Nucleus accumbens (tissue), 56 donors: ENCODE measurements around the gene NOL7.

ENCODE experiments used
- DNase-seq, 56 donors: peaks; one replicate each; lab custom pipeline; 2025; lab: John Stamatoyannopoulos, UW

Gene NOL7

DNA sequence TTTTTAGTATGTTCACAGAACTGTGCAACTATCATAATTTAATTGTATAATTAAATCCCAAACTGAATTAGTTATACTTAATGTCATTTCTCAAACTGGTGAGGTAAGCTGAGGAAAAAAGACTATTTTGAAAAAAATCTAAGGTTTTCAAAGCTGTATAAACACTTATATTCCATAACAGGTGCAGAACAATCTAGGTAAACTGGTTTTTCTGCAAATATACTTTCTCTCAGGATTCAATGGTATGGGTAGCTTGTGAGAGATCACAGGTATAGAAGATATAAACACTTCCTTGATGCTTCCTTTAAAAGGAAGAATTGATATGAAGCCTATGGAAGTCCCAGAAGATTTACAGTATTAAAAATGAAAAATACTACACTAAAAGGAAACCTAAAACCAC lies 33.7 kb downstream of the NOL7 start:
- no peak for DNase-seq

DNA sequence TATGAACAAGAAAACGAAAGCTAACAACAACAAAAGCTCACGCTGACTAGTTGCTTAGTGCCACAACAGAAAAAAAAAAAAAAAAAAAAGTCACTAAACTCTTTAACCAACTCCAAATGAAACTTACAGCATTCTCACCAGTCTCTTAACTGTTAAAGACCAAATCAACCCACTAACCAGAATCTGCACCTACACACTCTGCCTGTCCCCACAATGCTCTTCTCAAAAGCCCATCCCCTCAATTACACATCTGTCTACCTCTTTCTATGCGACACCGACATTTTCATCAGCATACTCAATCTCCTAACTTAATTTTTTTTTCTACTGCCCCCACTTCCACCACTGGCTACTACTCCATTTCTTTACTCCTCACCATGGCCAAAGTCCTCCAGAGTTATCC lies 34.3 kb downstream of the NOL7 start:
- no peak for DNase-seq

DNA sequence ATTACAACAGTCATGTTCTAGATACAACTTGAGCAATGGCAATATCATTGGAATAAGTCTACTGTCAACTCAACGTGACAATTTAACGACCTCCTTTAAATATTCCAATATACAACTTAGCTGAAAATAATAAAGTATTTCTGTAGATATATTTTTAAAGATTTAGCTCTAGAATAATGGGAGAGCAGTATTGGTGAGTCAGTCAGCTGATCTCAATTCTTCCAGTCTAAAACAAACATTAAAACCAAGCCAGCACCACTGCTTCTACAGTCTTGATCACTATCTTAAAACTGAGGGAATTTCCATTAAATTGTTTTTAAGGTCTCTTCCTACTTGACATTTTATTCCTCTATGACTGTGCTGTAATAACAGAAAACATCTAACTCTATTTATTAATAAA lies 38.2 kb downstream of the NOL7 start:
- DNase-seq, result no peak

DNA sequence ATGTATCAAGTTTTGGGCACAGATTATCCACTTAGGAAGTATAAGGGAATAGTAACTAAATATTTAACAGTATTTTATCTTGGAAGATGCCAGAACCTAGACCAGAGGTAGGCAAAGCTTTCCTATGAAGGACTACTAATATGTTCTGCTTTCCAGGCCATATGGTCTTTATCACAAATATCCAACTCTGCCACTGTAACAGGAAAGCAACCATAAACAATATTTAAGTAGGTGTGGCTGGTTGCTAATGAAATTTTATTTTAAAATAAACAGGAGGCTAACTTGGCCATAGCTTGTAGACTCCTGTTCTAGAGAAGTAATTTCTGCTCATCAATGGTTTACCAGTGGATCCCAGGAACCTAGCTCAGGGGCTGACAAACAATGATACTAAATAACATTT lies 39.4 kb downstream of the NOL7 start:
- no peak for DNase-seq

DNA sequence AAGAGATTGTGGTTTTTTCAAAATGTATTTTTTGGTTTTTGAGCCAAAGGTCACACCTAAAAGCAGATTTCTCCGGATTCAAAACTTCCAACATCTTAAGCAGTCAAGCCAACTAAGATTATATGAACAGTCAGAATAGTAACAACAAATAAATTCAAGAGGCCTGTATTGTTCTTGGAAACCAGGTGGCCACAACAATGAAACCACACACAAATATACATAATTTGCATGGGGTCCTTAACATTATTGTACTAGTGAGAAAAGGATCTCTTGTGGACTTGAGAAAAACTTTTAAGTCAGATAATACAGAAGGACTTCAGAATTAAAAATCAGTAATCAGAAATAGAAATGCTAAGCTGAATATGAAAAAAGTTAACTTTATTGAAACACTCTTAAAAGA lies 40.6 kb downstream of the NOL7 start:
- no peak for DNase-seq

DNA sequence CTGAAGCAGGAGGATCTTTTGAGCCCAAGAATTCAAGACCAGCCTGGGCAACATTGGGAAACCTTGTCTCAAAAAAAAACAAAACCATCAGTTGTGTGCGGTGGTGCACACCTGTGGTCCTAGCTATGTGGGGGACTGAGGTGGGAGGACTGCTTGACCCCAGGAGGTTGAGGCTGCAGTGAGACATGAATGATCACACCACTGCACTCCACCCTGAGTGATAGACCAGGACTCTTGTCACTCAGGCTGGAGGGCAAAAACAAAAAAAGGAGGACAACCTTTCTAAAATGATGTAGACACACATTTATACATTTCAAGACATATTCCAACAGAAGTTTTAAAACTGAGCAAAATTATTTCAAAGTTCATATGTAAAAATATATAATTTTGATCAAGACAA lies 45.1 kb downstream of the NOL7 start:
- DNase-seq, result no peak

DNA sequence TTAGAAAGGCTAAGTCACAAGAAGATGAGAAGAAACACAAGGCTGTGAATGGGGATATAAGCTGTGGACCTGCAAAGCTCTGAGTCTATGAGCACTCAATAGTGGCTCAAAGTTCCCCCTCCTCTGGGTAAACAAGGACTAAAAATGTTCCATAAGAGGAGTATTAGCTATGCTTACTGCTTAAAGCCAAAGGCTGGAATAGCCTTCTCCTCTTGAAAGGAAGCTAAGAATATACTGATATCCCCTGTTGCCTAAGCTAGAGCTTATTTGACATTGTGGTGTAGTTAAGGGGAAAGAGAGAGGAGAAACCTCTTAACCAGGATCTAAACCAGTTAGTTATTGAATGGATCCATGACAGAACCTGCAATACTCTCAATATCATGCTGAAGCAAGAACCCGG lies 45.8 kb downstream of the NOL7 start:
- no peak for DNase-seq

DNA sequence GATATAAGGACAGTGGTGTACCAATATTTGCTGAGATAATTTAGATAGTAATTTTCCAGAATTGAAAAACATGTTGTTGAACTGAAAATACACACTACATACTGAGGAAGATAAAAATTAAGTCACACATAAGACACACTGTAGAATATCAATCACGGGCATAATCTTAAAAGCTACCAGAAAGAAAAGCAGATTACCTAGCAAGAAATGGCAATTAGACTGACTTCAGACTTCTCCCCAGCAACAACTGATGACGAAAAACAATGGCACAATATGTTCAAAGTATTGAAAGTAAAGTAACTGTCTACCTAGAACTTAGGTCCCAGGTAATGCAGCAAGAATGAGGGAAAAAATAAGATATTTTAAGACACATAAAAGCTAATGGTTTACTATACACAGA lies 46.5 kb downstream of the NOL7 start:
- DNase-seq, result no peak

DNA sequence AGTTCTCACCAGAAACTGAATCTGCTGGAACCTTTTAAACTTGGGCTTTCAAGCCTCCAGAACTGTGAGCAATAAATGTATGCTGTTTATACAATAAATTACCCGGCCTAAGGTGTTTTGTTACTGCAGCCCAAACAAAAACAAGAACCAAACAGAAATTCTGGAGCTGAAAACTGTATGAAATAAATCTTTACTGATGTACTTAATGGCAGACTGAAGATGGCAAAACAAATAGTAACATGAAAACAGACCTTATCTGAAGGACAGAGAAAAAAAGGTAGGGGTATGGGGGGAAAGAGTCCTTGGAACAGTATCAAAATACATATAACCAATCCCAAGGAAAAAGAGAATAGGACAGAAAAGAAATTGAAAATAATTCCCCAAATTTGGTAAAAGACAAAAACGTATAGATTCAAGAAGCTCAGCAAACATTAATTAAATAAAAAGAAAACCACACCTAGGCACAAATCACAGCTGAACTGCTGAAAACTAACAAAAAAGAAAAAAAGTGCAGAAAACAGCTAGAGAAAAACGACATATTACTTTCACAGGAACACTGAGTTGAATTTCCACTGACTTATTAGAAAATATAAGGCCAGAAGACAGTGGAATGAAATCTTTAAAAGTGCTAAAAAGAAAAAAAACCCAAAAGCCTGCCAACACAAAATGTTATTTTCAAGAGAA lies 47.7 kb downstream of the NOL7 start:
- no peak for DNase-seq

DNA sequence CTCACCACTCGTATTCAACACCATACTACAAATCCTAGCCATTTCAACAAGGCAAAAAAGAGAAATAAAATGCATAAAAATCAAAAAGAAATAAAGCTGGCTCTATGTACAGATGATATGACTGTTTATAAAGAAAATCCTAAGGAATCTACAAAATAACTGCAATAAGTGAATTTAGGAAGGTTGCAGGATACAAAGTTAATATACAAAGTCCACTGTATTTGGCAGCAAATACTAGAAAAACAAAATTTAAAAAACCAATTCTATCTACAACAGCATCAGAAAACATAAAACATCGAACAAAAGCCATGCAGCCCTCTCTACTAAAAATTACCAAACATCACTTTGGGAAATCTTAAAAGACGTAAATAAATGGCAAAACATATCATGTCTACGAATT lies 48.9 kb downstream of the NOL7 start:
- DNase-seq, result no peak

DNA sequence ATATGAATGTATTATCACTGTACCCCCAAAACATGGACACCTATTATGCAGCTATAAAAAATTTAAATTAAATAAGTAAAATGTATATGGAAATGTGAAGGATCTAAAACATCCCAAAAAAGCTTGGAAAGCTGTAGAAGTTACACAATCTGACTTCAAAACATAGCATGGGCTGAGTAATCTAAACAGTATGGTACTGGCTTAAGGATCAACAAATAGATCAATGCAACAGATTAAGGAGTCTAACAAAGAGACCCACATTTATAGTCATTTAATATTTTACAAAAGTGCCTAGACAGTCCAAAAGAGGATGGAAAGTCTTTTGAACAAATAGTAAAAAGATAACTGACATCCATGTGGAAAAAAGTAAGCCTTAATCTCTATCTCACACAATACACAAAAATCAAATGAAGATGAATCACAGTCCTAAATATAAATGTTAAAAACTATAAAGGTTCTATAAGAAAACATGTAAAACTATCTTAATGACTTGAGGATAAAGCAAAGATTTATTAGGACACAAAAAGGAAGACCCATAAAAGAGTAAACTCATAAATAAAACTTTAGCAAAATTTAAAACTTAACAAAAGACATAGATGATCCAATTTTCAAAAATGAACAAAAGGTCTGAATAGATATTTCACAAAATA lies 49.7 kb downstream of the NOL7 start:
- DNase-seq, result no peak

DNA sequence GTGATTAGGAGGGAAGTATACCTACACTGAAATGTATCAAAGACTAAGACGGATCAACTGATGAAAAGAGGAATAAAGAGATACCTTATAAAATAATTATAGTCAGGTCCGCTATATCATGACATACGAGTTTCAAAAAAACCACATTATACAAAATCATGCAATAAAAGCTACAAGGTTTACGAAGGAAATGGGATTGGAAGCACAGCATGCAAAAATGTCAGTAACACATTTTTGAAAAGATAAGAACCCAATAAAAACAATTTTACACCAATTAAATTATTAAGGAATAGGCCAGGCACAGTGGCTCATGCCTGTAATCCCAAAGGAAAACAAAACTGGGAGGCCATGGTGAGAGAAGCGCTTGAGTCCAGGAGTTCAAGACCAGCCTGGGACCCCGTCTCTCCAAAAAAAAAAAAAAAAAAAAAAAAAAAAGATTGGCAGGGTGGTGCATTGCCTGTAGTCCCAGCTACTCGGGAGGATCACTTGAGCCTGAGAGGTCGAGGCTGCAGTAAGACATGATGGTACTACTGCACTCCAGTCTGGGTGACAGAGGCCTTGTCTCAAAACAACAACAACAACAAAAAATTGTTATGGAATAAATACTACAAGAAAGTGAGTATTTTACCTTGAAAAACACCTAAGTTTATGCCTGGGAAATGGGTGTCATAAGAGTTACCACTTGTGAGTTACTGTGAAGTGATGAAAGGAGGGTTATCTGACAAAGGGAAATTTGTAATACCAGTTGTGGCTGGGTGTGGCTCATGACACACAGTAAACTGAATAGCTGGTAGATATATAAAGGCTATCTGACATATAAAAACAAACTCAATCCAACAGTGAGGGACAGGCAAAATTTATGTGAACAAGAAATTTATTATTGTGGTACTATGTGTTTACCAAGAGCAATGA lies 51.3 kb downstream of the NOL7 start:
- no peak for DNase-seq

DNA sequence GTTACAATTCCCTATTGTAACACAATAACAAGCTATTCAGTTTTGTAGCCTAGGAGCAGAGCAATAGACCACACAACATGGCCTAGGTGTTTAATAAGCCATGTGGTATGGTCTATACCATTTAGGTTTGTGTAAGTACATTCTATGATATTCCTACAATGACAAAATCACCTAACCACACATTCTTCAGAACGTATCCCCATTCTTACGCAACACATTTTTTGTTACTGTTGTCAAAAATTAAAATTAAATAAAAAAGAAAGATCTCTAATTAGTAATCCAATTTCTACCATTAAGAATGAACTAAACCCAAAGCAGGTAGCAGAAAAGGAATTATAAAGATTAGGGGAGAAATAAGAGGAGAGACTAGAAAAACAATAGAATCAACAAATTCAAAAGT lies 52.5 kb downstream of the NOL7 start:
- DNase-seq, result no peak

DNA sequence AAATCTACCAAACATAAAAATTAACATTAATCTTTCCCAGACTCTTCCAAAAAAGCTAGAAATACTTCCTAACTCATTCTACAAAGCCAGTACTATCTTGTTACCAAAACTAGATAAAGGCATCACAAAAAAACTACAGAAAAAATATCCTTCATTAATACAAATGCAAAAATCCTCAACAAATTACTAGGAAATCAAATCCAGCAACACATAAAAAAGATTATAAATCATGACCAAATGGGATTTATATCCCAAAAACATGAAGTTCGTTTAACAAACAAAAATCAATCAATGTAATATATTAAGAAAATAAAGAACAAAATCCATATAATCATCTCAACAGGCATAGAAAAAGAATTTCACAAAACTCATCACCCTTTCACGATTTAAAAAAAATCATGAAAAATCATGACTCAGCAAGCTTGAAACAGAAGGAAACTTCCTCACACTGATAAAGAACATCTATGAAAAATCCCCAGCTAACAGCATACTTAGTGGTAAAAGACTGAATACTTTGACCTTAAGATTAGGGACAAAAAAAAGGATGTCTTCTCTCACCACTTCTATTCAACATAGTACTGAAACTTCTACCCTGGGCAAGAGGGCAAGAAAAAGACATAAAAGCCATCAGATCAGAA lies 53.3 kb downstream of the NOL7 start:
- DNase-seq, result no peak

DNA sequence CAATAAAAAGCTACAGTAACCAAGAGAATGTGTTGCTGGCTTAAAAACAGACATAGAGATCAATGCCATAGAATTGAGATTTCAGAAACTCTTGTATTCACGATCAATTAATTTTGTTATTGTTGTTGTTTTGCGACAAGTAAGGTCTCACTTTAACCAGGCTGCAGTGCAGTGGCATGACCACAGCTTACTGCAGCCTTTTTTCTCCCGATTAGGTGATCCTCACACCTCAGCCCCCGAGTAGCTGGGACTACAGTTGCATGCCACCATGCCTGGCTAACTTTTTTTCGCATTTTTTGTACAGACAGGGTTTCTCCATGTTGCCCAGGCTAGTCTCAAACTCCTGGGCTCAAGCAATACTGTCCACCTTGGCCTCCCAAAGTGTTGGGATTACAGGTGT lies 54.3 kb downstream of the NOL7 start:
- DNase-seq, result no peak
